ENCODE measurements around the gene GTF2H4.
"Not testable (repeated sequence)": the region's sequence is repeated elsewhere in the genome, so short reads cannot be mapped to it uniquely, and the experiment has no call there.

The GTF2H4 gene

GRCh38 chr6:30924040-30924627 is 16.1 kb downstream of the GTF2H4 start:
- DNase-seq (ENCODE audit: low read depth in 2 of 2), result not testable (repeated sequence)

- DNase-seq (ENCODE audit: low read depth in 2 of 2), result no peak
These were observed 18.6 kb downstream of the GTF2H4 start for GRCh38 chr6:30926644-30927043.

- not testable (repeated sequence) for DNase-seq (ENCODE audit: low read depth in 2 of 2)
These were observed 19.1 kb downstream of the GTF2H4 start for GRCh38 chr6:30927080-30927479.

- no peak for DNase-seq (ENCODE audit: low read depth in 2 of 2)
These were observed 20.7 kb downstream of the GTF2H4 start for GRCh38 chr6:30928677-30929076.

GRCh38 chr6:30930506-30930905 is 22.5 kb downstream of the GTF2H4 start:
- DNase-seq (ENCODE audit: low read depth in 2 of 2), result no peak

GRCh38 chr6:30931272-30931671 is 23.3 kb downstream of the GTF2H4 start:
- no peak for DNase-seq (ENCODE audit: low read depth in 2 of 2)

- DNase-seq (ENCODE audit: low read depth in 2 of 2), result no peak
These were observed 24.1 kb downstream of the GTF2H4 start, which contains the start of gene SFTA2 for GRCh38 chr6:30931969-30932645. Gene SFTA2 (minus strand): TSS chr6:30932170. CDS start chr6:30932096, 74 bp downstream.

GRCh38 chr6:30932665-30933365 is 24.8 kb downstream of the GTF2H4 start:
- no peak for DNase-seq (ENCODE audit: low read depth in 2 of 2)

GRCh38 chr6:30935018-30935417 is 27.0 kb downstream of the GTF2H4 start:
- DNase-seq (ENCODE audit: low read depth in 2 of 2), result no peak

GRCh38 chr6:30937265-30937664 is 29.3 kb downstream of the GTF2H4 start:
- no peak for DNase-seq (ENCODE audit: low read depth in 2 of 2)

- DNase-seq (ENCODE audit: low read depth in 2 of 2), result no peak
These were observed 30.7 kb downstream of the GTF2H4 start for GRCh38 chr6:30938730-30939129.

GRCh38 chr6:30939473-30939872 is 31.5 kb downstream of the GTF2H4 start:
- no peak for DNase-seq (ENCODE audit: low read depth in 2 of 2)

GRCh38 chr6:30940361-30940986 is 32.5 kb downstream of the GTF2H4 start, which contains the start of gene MUCL3:
Gene MUCL3 (plus strand): TSS chr6:30940973. CDS start chr6:30941000, 27 bp downstream.
- DNase-seq (ENCODE audit: low read depth in 2 of 2), result no peak

GRCh38 chr6:30942338-30943060 is 34.5 kb downstream of the GTF2H4 start:
- DNase-seq (ENCODE audit: low read depth in 2 of 2), result no peak

- no peak for DNase-seq (ENCODE audit: low read depth in 2 of 2)
These were observed 36.0 kb downstream of the GTF2H4 start for GRCh38 chr6:30944051-30944450.

GRCh38 chr6:30945281-30945680 is 37.3 kb downstream of the GTF2H4 start:
- DNase-seq (ENCODE audit: low read depth in 2 of 2), result no peak

- DNase-seq (ENCODE audit: low read depth in 2 of 2), result no peak
These were observed 39.2 kb downstream of the GTF2H4 start for GRCh38 chr6:30947231-30947630.

GRCh38 chr6:30948811-30949210 is 40.8 kb downstream of the GTF2H4 start:
- DNase-seq (ENCODE audit: low read depth in 2 of 2), result no peak

- DNase-seq (ENCODE audit: low read depth in 2 of 2), result no peak
These were observed 44.0 kb downstream of the GTF2H4 start for GRCh38 chr6:30951907-30952469.

- DNase-seq (ENCODE audit: low read depth in 2 of 2), result no peak
These were observed 46.8 kb downstream of the GTF2H4 start for GRCh38 chr6:30954631-30955366.
